HG02759 (cell line): ENCODE measurements around the gene CTXND1.
"Not testable (repeated sequence)": the region's sequence is repeated elsewhere in the genome, so short reads cannot be mapped to it uniquely, and the experiment has no call there.

ENCODE experiments used
- ATAC-seq: cut with Tn5 transposase; IDR thresholded peaks from one replicate; pipeline ENCODE4 v1.9.1; 2021; ENCODE audit warnings: mild to moderate bottlenecking, moderate library complexity; ENCODE audit not compliant: unreplicated experiment

Gene CTXND1

DNA sequence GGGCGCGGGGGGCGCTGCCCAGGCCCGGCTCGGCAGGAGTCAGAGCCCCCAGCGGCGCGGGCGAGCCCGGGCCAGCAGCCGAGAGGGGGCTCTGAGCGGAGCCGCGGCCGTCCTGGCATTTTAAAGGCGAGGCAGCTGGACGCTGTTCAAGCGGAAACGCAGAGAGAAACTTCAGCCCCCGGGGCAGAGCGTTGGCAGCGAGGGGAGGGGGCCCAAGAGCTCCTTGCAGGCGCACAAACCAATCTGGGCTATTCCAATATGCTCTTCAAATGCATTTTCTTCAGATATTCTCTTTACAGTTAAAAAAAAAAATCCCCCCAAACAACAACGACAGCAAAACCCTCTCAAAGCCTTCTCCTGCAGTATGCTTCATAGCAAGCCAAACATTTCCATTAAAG lies at the start of gene CTXND1:
CTXND1 (minus strand) TSS at position 93 of the 398 bp plus-strand sequence. CDS start 50,264 bp downstream, outside the sequence.
- no peak for ATAC-seq

DNA sequence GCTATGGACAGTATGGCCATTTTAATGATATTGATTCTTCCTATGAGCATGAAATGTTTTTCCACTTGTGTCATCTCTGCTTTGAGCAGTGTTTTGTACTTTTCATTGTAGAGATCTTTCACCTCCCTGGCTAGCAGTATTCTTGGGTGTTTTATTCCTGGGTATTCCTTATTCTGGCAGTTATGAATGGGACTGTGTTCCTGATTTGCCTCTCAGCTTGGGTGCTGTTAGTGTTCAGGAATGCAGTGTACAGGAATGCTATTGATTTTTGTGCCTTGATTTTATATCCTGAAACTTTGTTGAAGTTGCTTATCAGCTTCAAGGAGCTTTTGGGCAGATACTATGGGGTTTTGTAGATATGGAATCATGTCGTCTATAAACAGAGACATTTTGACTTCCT lies 49.5 kb upstream of the CTXND1 start:
- ATAC-seq: no peak

DNA sequence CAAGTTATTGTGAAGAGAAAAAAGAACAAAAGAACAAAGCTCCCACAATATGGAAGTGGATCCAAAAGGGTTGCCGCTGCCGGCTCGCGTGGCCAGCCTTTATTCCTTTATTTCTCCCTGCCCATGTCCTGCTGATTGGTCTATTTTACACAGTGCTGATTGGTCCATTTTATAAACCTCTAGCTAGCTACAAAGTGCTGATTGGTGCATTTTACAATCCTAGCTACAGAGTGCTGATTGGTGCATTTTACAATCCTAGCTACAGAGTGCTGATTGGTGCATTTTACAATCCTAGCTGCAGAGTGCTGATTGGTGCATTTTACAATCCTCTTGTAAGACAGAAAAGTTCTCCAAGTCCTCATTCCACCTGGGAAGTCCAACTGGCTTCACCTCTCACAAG lies 43.8 kb upstream of the CTXND1 start:
- not testable (repeated sequence) for ATAC-seq

DNA sequence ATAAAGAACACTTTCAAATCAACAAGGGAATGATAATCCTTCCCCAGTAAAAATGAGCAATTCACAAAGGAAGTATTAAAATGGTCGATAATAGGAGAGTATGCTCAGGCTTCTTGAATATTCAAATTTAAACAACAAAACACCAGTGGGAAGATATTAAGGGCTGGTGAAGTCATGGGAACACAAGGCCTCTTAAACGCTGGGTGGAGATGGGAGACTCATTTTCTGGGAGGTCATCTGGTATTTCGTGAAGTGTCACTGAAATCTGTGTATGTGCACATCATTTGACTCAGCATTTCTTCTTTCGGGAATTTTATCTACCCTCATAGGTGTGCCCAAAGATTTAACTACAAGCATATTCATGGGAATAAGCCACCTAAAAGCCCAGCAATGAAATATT lies 40.1 kb upstream of the CTXND1 start:
- no peak for ATAC-seq

DNA sequence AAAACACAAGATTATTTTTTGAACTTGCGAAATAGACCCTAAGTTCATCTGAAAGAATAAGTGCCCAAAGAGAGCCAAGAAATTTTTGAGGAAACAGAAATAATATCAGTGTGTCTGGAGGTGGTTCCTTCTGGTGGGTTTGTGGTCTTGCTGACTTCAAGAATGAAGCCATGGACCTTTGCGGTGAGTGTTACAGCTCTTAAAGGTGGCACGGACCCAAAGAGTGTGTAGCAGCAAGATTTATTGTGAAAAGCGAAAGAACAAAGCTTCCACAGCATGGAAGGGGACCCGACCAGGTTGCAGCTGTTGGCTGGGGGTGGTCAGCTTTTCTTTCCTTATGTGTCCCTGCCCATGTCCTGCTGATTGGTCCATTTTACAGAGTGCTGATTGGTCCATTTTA lies 38.9 kb upstream of the CTXND1 start:
- not testable (repeated sequence) for ATAC-seq

DNA sequence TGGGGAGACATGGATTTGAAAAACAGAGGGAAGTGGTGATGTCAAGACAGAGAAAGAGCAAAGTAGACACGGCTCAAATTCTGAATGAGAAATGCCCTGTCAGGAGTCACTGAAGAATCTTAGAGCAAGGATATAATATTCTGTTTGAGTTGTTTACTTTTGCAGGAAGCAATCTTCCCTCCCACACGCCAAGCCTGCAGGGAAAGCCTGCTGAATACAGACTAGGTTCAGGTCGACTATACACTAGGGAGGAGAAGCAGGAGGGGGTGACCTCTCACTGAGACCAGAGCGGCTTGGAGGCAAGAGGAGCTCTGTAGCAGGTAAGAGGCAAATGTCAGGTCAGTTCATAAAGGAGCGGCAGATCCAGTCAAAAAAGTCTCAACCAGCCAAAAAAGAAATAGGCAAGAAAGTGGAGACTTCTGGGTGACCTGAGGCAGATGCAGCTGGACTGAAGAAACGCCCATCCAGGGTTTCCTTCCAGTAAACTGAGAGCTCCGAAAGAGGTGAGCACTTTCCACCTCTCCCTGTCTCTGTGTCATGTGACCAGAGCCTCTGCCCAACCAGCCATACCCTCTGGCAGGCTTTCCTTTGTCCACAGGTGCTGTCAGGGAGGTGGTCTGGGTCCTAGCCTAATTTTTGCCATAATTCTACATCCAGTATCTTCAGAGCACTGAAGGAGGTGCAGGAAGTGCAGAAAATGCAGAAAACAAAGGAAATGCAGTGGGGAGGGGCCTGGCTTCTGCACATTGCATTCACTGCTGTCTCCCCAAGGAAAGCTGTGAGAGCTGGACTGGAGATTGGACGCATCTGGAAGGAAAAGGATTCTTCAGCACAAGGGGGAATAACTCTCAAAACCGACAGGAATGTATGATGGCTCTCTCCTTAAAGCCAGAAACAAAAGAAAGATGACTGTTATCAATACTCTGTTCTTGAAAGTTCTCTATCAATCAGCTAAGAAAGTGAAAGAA lies 37.8 kb upstream of the CTXND1 start:
- ATAC-seq: no peak

DNA sequence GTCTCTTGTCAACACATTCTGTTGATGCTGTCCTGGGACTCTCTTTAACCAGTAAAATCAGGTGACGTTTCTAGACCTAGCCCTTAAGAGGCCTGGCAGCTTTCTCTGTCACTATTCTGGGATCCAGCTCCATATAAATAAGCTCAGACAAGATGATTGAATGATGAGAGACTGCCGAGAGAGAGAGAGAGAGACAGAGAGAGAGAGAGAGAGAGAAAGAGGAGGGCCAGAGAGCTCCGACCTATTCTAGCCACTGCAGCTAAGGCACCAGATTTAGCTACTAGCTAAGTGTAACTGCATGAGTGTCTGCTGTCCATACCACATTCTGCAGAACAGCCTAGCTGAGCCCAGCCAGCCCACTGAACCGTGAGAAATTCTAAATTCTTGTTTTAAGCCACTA lies 36.1 kb upstream of the CTXND1 start:
- no peak for ATAC-seq

DNA sequence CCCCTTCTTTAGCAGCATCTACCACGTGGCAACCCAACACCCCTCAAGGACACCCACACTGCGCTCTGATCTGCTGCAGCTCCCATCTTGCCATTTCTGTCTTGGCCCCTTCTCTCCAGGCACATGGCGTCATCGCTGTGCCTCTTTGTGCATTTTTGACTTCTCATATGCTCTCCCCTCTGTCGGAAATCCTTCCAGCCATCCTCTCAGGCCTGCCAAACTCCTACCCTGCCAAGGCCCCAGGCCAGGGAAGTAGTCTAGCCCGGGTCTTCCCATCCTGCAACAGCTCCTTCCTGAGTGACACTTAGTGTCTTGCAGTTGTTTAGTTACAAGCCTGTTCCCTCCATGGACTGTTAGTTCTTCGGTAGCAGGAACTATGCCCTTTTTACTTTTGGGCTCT lies 34.0 kb upstream of the CTXND1 start:
- no peak for ATAC-seq

DNA sequence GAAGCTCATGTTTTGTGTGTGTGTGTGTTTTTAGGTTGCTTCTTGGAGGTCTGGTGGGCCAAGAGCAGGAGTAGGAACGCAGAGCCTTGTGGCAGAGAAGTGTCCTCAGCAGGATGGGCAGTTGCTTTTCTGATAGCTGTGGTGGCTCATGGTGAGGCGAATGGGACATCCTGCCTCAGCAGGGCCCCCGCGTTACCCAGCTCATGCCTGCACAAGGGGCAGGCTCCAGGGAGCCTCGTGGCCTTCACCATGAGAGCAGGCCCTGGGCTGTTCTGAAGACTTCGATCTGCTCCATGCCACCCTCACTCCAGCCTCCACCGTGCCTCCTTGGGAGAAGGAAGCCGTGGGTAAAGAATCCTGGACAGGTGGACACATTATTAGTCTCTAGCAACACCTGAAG lies 33.4 kb upstream of the CTXND1 start:
- no peak for ATAC-seq

DNA sequence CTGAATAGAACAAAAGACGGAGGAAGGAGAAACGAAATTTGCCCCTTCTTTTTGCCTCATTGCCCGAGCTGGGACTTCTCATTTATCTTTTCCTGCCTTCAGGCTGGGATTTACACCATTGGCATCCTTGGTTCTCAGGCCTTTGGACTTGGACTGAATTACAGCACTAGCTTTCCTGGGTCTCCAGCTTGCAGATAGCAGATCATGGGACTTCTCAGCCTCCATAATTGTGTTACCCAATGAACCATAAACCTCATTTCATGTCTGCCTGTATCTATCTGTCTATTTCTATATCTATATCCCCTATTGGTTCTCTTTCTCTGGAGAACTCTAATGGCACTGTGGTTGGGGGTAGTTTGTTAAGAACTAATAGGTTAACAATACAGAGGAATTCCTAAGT lies 31.5 kb upstream of the CTXND1 start:
- ATAC-seq: no peak

DNA sequence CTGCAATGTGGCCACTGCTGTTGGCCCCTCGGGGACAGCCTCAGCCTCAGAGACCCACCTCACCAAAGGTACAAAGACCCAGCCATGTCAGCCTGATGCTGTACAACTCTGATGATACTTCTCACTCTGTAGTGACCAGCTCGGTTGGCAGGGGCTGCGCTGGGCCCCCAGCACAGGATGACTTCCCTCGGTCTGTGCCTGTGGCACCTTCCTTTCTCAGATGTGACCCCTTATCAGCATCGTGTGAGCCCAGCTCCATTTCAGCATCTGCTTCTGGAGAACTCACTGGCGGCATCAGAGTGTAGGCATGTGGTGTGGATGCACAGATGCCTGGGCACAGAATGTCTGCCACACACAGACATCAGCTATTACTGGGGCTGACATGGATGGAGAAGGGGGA lies 25.1 kb upstream of the CTXND1 start:
- ATAC-seq: no peak

DNA sequence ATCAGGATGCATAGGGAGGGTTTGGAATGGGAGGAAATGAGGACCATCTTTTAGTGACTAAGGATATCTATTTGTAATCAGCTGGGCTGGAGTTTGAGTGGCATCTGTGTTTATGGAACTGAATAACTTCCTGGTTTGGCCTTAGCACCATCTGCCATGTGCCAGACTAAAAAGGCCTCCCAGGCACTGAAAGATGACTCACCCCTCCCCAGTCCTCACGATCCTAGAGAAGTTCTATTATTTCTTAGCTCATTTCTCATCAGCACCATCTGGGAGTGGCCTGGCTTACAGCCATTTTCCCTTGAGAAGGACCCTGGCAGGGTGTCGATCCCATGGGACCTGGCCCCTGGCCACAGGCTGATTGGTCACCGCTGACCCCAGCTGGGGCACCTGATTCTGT lies 23.9 kb upstream of the CTXND1 start:
- ATAC-seq: no peak

DNA sequence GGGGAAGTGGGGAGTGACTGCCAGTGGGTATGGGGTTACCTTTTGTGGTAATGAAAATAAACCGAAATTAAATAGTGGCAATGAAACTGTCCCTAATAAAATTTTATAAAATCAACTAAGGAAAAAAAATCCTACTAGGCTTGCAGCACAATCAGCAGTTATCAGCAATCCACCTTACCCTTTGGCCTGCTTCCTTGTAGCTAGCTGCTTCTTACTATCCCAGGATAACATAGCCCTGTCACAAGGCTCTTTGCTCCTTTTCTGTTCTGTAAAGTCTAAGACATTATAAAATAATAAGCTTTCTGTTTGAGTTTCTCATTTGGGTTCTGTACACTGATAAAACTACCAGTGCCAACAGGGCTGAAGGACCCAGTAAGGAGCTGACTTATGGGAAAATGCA lies 23.0 kb upstream of the CTXND1 start:
- no peak for ATAC-seq

DNA sequence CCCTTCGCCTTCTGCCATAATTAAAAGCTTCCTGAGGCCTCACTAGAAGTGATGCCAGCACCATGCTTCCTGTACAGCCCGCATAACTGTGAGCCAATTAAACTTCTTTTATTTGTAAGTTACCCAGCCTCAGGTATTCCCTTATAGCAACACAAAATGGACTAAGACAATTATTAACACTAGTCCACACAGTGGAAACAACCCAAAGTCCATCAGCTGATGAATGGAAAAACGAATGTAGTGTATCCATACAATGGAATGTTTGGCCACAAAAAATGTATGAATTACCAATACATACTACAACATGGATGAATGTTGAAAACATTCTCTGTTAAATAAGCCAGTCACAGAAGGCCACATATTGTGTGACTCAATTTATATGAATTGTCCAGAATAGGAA lies 22.5 kb upstream of the CTXND1 start:
- ATAC-seq: no peak

DNA sequence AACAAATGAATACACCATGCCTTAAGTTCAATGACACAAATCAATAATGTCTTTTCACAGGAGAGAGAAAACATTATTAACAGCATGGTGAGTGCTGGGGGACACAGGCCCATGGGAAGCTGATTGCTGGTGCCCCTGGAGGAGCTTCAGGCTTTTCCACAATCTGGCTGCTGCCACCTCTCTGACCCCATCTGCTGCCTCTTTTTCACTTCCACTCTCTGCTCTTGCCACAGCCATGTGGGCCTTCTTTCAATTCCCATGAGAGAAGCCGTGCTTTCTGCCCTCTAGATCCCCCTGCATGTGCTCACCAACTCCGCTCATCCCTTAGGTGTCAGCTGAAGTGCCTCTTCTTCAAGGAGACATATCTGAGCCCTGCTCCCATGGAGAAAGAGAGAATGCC lies 21.0 kb upstream of the CTXND1 start:
- no peak for ATAC-seq

DNA sequence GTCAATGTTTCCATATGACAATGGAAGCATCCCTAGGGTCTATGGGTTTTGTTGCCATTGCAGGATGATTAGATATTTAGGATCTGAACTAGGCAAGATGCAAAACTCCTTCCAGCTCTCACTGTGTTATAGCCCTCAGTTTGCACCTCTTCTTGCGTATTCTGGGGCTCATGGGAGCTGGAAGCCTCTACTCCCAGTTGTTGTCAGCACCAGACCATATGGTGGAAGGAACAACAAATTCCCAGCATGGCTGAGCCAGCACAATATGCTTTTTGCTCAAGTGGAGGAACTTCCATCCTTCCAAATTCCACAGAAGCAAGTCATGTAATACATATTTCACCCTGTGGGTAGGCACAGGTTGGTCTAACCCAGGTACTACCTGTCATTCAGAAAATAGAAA lies 18.5 kb upstream of the CTXND1 start:
- no peak for ATAC-seq

DNA sequence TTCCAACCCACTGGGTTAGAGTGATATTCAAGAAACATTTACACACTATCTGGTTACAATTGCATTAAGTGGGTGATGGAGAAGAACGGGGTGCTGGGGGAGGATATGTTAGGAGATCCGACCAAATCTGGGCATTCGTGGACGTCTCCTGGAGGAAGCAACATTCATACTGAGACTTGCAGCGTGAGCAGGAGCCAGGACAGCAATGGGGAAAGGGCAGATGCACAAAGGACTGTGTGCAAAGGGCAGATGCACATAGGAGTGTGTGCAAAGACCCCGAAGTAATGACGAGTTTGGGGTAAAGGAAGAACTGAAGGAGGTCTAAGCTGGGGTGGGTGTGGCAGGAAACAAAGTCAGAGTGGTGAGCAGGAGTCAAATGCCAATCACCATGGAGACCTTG lies 16.1 kb upstream of the CTXND1 start:
- no peak for ATAC-seq

DNA sequence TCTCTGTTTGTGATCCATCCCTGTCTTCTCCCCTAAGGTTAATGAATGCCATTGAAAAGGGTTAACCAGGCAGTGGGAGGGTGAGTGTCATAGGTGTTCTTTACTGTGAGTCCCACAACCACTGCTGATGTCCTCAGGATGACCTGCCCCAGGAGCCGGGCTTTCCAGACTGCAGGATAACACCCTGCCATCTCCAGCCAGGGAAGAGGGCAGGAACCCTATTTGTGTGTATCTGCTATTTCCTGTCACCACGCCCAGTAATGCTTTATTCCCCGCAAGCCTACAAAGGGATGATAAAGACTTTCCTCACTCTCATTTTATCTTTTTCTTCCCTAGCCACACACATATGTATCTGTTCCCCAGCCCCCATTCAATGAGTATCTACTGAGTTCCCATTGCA lies 15.6 kb upstream of the CTXND1 start:
- no peak for ATAC-seq

DNA sequence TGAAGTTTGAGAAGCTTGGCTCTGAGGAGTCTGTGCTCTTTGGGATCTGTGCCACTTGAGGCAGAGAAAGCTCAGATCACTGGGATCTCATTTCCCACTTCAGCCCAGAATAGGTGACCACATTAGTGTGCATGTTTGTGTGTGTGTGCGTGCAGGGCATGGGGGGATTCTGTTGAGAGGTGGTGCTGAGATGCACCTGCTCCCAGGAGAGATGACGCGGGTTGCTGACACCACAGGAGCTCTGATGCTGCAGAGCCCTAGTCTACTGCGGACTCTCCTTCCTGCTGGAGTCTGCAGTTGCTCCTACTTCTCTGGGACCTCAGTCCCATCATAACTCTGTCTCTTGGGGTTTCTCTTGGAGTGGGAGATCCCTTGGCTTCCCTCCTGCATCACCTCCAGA lies 14.7 kb upstream of the CTXND1 start:
- no peak for ATAC-seq

DNA sequence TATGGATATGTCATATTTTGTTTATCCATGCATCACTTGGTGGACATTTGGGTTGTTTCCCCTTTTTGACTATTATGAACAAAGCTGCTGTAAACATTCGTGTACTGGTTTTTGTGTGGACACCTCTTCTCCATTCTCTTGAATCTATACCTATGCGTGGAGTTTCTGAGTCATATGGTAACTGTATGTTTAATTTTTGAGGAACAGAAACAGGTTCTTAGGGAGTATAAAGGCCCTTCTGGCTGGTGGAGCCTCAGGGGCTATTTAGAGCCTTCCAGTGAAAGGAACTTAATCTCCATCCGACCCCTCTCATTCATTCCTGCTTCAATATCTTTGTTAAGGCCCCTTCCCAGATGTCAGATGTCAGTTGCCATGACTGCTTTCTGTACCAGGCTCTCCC lies 14.1 kb upstream of the CTXND1 start:
- ATAC-seq: no peak

DNA sequence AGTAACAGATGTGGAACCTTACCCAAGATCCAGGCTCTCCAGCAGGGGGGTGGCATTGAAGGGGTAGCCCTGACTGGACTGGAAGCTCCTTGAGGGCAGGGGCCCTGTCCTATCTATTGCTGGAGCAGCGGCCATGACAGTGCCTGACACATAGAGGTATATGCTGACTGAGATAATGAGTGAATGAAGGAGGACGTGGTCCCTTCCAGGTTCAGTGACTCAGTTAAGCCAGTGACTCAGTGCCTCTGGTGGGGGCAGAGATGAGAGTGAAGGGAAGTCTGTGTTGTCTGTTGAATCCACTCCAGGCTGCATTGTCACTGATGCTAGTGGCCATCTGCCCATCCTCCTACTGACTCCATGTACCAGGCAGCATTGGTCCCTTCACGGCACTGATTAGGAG lies 13.0 kb upstream of the CTXND1 start:
- ATAC-seq: no peak

DNA sequence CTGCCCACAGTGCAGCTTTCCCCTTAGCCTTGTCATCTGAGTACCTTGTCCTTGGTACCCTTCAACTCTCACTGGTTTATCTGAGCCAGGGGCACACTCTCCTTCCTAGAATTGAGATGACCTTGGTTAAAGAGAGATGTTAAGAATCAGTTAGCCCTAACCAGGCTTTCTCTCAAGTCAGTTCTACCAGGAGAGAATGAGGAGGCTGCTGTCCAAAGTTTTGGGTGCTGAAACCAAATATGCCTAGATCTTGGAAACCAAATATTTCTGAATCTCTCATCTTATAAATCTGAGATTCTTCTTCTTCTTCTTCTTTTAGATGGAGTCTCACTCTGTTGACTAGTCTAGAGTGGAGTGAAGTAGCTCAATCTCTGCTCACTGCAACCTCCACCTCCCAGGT lies 12.0 kb upstream of the CTXND1 start:
- ATAC-seq: no peak

DNA sequence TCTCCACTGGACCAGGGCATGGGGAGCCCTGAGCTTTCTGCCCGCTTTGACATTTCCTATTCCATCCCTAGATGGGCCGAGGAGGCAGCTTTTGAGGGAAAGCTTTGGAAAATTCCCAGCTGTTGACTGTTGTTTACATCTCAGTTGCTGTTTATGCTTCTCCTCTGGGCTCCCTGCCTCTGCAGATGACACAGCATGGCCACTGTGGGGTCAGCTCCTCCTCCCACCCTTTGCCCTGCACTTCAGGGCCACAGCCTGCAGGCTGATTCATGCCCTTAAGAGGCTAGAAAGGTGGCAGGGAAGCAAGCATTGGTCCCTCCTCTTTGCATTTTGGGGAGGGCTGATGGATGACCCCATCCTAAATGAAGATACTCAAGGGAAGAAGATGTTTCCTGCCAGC lies 8.5 kb upstream of the CTXND1 start:
- ATAC-seq: no peak
